ENCODE data around the gene KRT3. TPM values are rescaled to one million over a fixed set of nuclear protein-coding genes. Genes with fewer than 3 reads are reported as not detected.

Gene KRT3
- total and polyA plus RNA-seq, 9 of the 15 experiments (the other 6 are each of a cell fraction or from before 2014, with no cell fraction given), result not detected

GRCh38 chr12:52806169-52806811, 10.4 kb upstream of the KRT3 start:
- H3K27ac ChIP-seq (ENCODE audit: extremely low read depth, low read depth, low read length), result no peak overlapping the region
- no peak for ATAC-seq
- BruUV-seq (replicated peaks), result no TSS peak
- CTCF ChIA-PET (ENCODE audit: low intra/inter-chr PET ratio), result no interaction called here
- no peaks in the 10 kb centered on the region; a peak in 1 of 5 replicates for H3K4me1 ChIP-seq (replicated peaks in 1 of 2; ENCODE audit: control insufficient read depth in 2 of 2, insufficient read depth in 2 of 2, low read length in 2 of 2)
- TF ChIP-seq IRF2 (CRISPR knock-in tag; IDR thresholded peaks at IDR 0.05) (no peak), DIDO1 (tag; IDR thresholded peaks at IDR 0.05; ENCODE audit: low read depth) (no peak), ATF6 (CRISPR knock-in tag; IDR thresholded peaks at IDR 0.05) (no peak), STAG1 (CRISPR knock-in tag; IDR thresholded peaks at IDR 0.05; ENCODE audit: borderline replicate concordance) (no peak), ZNF699 (CRISPR knock-in tag; IDR thresholded peaks at IDR 0.05; ENCODE audit: insufficient replicate concordance) (no peak), NFRKB (IDR thresholded peaks at IDR 0.05; ENCODE audit: low read depth) (no peak), EHMT2 (IDR thresholded peaks at IDR 0.05) (no peak), EGR1 (conservative IDR thresholded peaks at IDR 0.05) (no peak), CCNT2 (IDR thresholded peaks at IDR 0.05; ENCODE audit: borderline replicate concordance, extremely low read depth, insufficient read length, low read depth, low read length) (no peak), GTF2B (IDR thresholded peaks at IDR 0.05; ENCODE audit: extremely low read depth, insufficient read length) (no peak), TAF9B (IDR thresholded peaks at IDR 0.05; ENCODE audit: partially characterized antibody) (no peak), BRCA1 (IDR thresholded peaks at IDR 0.05) (no peak), BRCA1 (CRISPR knock-in tag; IDR thresholded peaks at IDR 0.05) (no peak), HOMEZ (CRISPR knock-in tag; IDR thresholded peaks at IDR 0.05) (no peak), ZNF324 (CRISPR knock-in tag; IDR thresholded peaks at IDR 0.05) (no peak), HDAC1 (IDR thresholded peaks at IDR 0.05) (no peak), PCBP1 (IDR thresholded peaks at IDR 0.05; ENCODE audit: low read depth, low read length, poor library complexity, severe bottlenecking) (no peak), ZNF280A (IDR thresholded peaks at IDR 0.05; ENCODE audit: low read depth, partially characterized antibody) (no peak)
- no peaks in the 10 kb centered on the region for H3K9me3 ChIP-seq (replicated peaks; ENCODE audit: control insufficient read depth, insufficient read depth, low read depth, low read length)
- intact Hi-C loops (cut with micrococcal nuclease) (no loop called here), in situ Hi-C loops (cut with MboI) (no loop called here)
- WGBS (ENCODE audit: insufficient coverage, low coverage, missing lambda C conversion rate), result 11% methylated on average over 3 of the region's 3 CpGs
- H3K9me1 ChIP-seq (ENCODE audit: control insufficient read depth, insufficient read depth, low read length), result no peaks in the 10 kb centered on the region
- no peak overlapping the region for H3K9ac ChIP-seq (ENCODE audit: insufficient read depth in 1 of 2, low read depth in 2 of 2, low read length in 2 of 2)
- H3K27me3 ChIP-seq (ENCODE audit: control insufficient read depth in 2 of 2, insufficient read depth in 2 of 2, low read length in 2 of 2), result peaks cover 19 to 46% of the 10 kb centered on the region in 2 experiments
- H2AFZ ChIP-seq (ENCODE audit: low read depth, low read length), result no peak overlapping the region
- H4K20me1 ChIP-seq (replicated peaks; ENCODE audit: control insufficient read depth, insufficient read depth, low read length), result peaks cover 4% of the 10 kb centered on the region; the same call in 1 of the 2 replicates
- no peak overlapping the region for H3K4me2 ChIP-seq (ENCODE audit: insufficient read depth, low read length)
- no peaks in the 10 kb centered on the region for H3K36me3 ChIP-seq (ENCODE audit: control insufficient read depth, insufficient read depth, low read length)
- no peaks in the 10 kb centered on the region for H3K79me2 ChIP-seq (ENCODE audit: control insufficient read depth, insufficient read depth, low read length)
- no peak for FAIRE-seq
- DNase-seq (ENCODE audit: extremely low read depth in 1 of 4, low spot score in 3 of 4), result no peak
- H3K4me3 ChIP-seq, result no peak overlapping the region
- POLR2A ChIA-PET, result interaction anchor here (0.8 to 2.3 kb wide), 3 partner anchors 9 to 11 kb away, joined by 3 to 11 read pairs (median 4); partner anchors contain the start of gene KRT3
